Midbrain (tissue), 1 donor: ENCODE results near the gene ATP2C1.
"Not testable (repeated sequence)": the region's sequence is repeated elsewhere in the genome, so short reads cannot be mapped to it uniquely, and the experiment has no call there.

ENCODE experiments used
- DNase-seq: peaks from one replicate; lab custom pipeline; 2025; lab: John Stamatoyannopoulos, UW

ATP2C1 gene

GRCh38 chr3:130935761-130936492 is 42.0 kb downstream of the ATP2C1 start:
- no peak for DNase-seq

- no peak for DNase-seq
Measured at GRCh38 chr3:130939753-130940152, 45.9 kb downstream of the ATP2C1 start.

GRCh38 chr3:130941793-130942192 is 47.9 kb downstream of the ATP2C1 start:
- DNase-seq: no peak

GRCh38 chr3:130946882-130947281 is 53.0 kb downstream of the ATP2C1 start:
- DNase-seq: no peak

GRCh38 chr3:130948001-130948773 is 54.3 kb downstream of the ATP2C1 start:
- no peak for DNase-seq

- no peak for DNase-seq
Measured at GRCh38 chr3:130948929-130949328, 55.0 kb downstream of the ATP2C1 start.

- no peak for DNase-seq
Measured at GRCh38 chr3:130950124-130950523, 56.2 kb downstream of the ATP2C1 start.

- DNase-seq: no peak
Measured at GRCh38 chr3:130950641-130951040, 56.8 kb downstream of the ATP2C1 start.

- DNase-seq: no peak
Measured at GRCh38 chr3:130955481-130955880, 61.6 kb downstream of the ATP2C1 start.

GRCh38 chr3:130956281-130956680 is 62.4 kb downstream of the ATP2C1 start:
- no peak for DNase-seq

GRCh38 chr3:130956721-130957120 is 62.8 kb downstream of the ATP2C1 start:
- no peak for DNase-seq

- DNase-seq: no peak
Measured at GRCh38 chr3:130960139-130960795, 66.4 kb downstream of the ATP2C1 start.

- DNase-seq: no peak
Measured at GRCh38 chr3:130961458-130961857, 67.6 kb downstream of the ATP2C1 start.

- no peak for DNase-seq
Measured at GRCh38 chr3:130963444-130963843, 69.6 kb downstream of the ATP2C1 start.

GRCh38 chr3:130963878-130964277 is 70.0 kb downstream of the ATP2C1 start:
- peak; percentile 29 for DNase-seq

GRCh38 chr3:130967281-130967680 is 73.4 kb downstream of the ATP2C1 start:
- no peak for DNase-seq

- DNase-seq: no peak
Measured at GRCh38 chr3:130968221-130968620, 74.3 kb downstream of the ATP2C1 start.

GRCh38 chr3:130969621-130970020 is 75.7 kb downstream of the ATP2C1 start:
- no peak for DNase-seq

GRCh38 chr3:130971208-130971607 is 77.3 kb downstream of the ATP2C1 start:
- DNase-seq: no peak

GRCh38 chr3:130972592-130972991 is 78.7 kb downstream of the ATP2C1 start:
- not testable (repeated sequence) for DNase-seq

GRCh38 chr3:130973406-130973805 is 79.5 kb downstream of the ATP2C1 start:
- no peak for DNase-seq

- DNase-seq: no peak
Measured at GRCh38 chr3:130974201-130974600, 80.3 kb downstream of the ATP2C1 start.

- no peak for DNase-seq
Measured at GRCh38 chr3:130975251-130975650, 81.4 kb downstream of the ATP2C1 start.
